ENCODE measurements around the gene MPZL3. TPM values are rescaled to one million over a fixed set of nuclear protein-coding genes. Genes with fewer than 3 reads are reported as not detected.

The MPZL3 gene
- polyA plus RNA-seq, 2 of the 4 experiments (the other 2 are of a cell fraction) = 0.34 to 1.0 TPM

DNA sequence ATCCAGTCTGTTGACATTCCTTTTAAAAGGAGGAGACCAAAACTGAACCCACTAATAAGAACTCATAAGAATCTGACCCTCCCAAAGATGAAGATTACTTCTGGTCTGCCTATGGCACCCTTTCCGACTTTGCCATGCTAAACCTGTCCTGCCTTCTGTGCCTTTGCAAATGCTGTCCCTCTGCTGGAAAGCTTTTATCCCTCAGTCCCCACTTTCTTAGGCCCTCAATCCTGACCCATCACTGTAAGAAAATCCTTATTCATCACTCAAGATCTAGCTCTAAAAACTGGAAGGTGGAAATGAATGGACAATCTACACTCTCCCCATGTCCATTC, 10.4 kb downstream of the MPZL3 start:
- no peak for ATAC-seq
- Histone ChIP-seq H3K27ac (no peak overlapping the region), H3K4me3 (no peak overlapping the region), H3K4me2 (no peak overlapping the region), H3K4me1 (no peaks in the 10 kb centered on the region), H3K9me3 (no peaks in the 10 kb centered on the region)
- TF ChIP-seq, protein P1, sequence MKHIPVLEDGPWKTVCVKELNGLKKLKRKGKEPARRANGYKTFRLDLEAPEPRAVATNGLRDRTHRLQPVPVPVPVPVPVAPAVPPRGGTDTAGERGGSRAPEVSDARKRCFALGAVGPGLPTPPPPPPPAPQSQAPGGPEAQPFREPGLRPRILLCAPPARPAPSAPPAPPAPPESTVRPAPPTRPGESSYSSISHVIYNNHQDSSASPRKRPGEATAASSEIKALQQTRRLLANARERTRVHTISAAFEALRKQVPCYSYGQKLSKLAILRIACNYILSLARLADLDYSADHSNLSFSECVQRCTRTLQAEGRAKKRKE (CRISPR knock-in tag; IDR thresholded peaks at IDR 0.05; ENCODE audit: low read depth) = no peak
- no peak for TF ChIP-seq MAZ (IDR thresholded peaks at IDR 0.05; ENCODE audit: borderline replicate concordance, low read depth, low read length)
- no peak for TF ChIP-seq ZNF302 (CRISPR knock-in tag; IDR thresholded peaks at IDR 0.05)
- TF ChIP-seq, protein P2, sequence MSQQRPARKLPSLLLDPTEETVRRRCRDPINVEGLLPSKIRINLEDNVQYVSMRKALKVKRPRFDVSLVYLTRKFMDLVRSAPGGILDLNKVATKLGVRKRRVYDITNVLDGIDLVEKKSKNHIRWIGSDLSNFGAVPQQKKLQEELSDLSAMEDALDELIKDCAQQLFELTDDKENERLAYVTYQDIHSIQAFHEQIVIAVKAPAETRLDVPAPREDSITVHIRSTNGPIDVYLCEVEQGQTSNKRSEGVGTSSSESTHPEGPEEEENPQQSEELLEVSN (IDR thresholded peaks at IDR 0.05; ENCODE audit: borderline replicate concordance, low read depth) = no peak
- no peak for TF ChIP-seq ZC3H11A (IDR thresholded peaks at IDR 0.05)
- 53% methylated on average over 1 of the region's 1 CpG for whole genome bisulfite sequencing (ENCODE audit: missing lambda C conversion rate)
- no peak for FAIRE-seq
- no peak for DNase-seq (ENCODE audit: low read depth in 1 of 2, low spot score in 1 of 2)
- CTCF ChIA-PET = interaction anchor here (0.6 to 1.7 kb wide), 4 partner anchors 9 to 43 kb away, joined by 3 to 4 read pairs (median 4); partner anchors contain the start of gene MPZL3
- POLR2A ChIA-PET = no interaction called here

DNA sequence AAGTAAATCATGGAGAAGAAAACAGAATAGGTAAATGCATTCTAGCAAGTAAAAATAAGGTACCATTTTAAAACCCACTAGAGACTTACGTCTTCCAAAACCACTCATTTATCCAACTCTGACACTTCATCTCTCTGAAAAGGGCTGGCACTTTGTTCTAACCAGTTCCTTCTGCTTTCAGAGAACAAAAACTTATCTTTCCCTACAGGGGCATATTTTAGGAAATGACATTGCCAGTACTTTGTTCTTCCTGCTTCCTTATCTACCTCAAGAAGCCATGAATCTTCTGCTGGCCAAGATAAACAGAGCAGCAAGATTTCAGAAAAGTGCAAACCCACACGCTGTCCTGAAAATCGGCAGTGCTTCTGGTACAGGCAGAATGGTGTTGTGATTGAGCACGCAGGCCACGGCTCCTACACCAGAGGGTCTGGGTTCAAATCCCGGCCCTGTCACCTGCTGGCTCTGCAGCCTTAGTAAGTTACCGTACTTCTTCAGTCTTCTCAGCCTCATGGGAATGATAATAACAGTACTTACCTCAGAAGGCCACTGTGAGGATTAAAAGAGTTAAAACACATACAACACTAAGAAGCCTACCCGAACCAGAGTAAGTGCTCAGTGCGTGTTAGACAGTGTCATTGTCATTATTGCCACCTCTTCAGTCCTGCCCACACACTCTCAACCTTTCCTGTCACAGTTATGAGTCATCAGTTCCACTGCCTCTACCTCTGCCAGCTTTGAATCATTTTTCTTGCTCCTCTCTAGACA, 11.0 kb downstream of the MPZL3 start:
- Histone ChIP-seq H3K4me2 (no peak overlapping the region), H3K9me3 (no peaks in the 10 kb centered on the region), H3K4me3 (no peak overlapping the region), H3K27ac (no peak overlapping the region), H3K4me1 (no peaks in the 10 kb centered on the region)
- WGBS (ENCODE audit: missing lambda C conversion rate) = 56% methylated on average over 9 of the region's 9 CpGs
- FAIRE-seq = no peak
- no peak for TF ChIP-seq BHLHE40 (IDR thresholded peaks at IDR 0.05; ENCODE audit: low read depth, low read length)
- TF ChIP-seq FOSL2 (IDR thresholded peaks at IDR 0.05) = no peak
- TF ChIP-seq FOSL2 (CRISPR knock-in tag; IDR thresholded peaks at IDR 0.05) = peak; percentile 31; the same call in 1 of the 2 replicates
- ATAC-seq = peak in 1 of 2 experiments; percentile 50; a peak in 1 of 6 replicates
- DNase-seq (ENCODE audit: low read depth in 1 of 2, low spot score in 1 of 2) = no peak
- POLR2A ChIA-PET = no interaction called here
- CTCF ChIA-PET = interaction anchor here (0.6 to 1.7 kb wide), 5 partner anchors 8 to 42 kb away, joined by 3 to 4 read pairs (median 3); partner anchors contain the start of gene MPZL3

DNA sequence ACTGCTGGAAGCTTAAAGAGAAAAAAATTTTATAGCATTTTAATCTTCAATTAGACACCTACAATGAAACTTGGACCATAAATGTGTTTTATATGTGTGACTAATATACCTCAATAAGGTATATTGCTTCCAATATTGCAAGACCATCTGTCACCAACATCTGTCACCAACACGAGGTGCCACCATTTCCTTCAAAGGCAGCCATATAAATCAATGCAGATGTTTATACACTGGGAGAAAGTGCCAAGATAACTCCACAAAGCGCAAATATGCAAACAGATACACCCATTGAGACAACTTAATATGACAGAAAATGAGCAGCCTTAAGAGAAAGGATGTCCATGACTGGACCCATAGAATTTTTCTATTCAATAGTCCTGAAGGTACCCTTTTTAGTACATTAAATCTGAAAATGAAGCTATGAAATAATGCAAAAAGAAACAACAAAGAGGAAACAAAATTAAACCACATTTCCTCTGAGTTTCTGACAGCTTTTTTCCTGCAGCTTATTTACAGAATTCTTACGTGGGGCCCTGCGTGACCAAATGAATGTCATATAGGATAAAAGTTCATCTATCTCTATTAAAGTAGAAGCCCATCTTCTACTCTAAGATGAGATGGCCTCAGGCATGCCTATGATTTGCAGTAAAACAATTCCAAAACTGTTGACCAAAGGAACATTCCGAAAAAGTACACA, 12.5 kb downstream of the MPZL3 start:
- WGBS (ENCODE audit: missing lambda C conversion rate) = 52% methylated on average over 5 of the region's 5 CpGs
- TF ChIP-seq, protein P3, sequence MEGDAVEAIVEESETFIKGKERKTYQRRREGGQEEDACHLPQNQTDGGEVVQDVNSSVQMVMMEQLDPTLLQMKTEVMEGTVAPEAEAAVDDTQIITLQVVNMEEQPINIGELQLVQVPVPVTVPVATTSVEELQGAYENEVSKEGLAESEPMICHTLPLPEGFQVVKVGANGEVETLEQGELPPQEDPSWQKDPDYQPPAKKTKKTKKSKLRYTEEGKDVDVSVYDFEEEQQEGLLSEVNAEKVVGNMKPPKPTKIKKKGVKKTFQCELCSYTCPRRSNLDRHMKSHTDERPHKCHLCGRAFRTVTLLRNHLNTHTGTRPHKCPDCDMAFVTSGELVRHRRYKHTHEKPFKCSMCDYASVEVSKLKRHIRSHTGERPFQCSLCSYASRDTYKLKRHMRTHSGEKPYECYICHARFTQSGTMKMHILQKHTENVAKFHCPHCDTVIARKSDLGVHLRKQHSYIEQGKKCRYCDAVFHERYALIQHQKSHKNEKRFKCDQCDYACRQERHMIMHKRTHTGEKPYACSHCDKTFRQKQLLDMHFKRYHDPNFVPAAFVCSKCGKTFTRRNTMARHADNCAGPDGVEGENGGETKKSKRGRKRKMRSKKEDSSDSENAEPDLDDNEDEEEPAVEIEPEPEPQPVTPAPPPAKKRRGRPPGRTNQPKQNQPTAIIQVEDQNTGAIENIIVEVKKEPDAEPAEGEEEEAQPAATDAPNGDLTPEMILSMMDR (IDR thresholded peaks at IDR 0.05) = no peak
- TF ChIP-seq JUNB (IDR thresholded peaks at IDR 0.05) = no peak
- DNase-seq (ENCODE audit: low read depth in 1 of 2, low spot score in 1 of 2) (no peak), FAIRE-seq (no peak), ATAC-seq (no peak)
- no peak overlapping the region for H3K27ac ChIP-seq
- ChIA-PET POLR2A (no interaction called here), CTCF (interaction anchor here (0.6 to 1.3 kb wide), 2 partner anchors 68 to 102 kb away, joined by 3 to 4 read pairs; no protein-coding TSS in a partner anchor)
- no peaks in the 10 kb centered on the region for H3K9me3 ChIP-seq
- H3K4me1 ChIP-seq = no peaks in the 10 kb centered on the region
- no peak overlapping the region for H3K4me3 ChIP-seq
- no peak overlapping the region for H3K4me2 ChIP-seq

DNA sequence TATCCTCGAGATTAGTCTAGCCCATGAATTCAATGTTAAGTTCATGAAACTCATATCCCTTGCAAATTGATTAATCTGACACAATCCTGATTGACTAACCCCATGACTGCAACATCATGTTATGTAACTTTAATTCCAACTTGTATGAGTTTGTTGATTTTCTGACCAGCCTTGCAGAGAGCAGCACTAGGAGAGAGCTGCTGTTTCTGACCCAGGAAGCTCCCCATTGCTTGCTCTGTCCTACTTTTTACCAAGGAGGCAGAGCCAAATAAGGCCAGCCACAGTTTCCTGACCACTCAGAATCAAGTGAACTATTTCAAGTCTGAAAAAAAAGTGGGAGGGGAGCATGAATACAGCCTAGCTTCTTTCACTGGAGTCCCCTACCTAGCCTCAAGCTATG, 13.2 kb downstream of the MPZL3 start:
- DNase-seq (ENCODE audit: low read depth in 1 of 2, low spot score in 1 of 2) (no peak), FAIRE-seq (no peak), ATAC-seq (no peak)
- H3K9me3 ChIP-seq = no peaks in the 10 kb centered on the region
- POLR2A ChIA-PET = no interaction called here
- CTCF ChIA-PET = interaction anchor here (0.6 to 1.3 kb wide), 2 partner anchors 67 to 103 kb away, joined by 3 to 4 read pairs; no protein-coding TSS in a partner anchor
- H3K27ac ChIP-seq = no peak overlapping the region
- H3K4me1 ChIP-seq = no peaks in the 10 kb centered on the region
- TF ChIP-seq, protein P4, sequence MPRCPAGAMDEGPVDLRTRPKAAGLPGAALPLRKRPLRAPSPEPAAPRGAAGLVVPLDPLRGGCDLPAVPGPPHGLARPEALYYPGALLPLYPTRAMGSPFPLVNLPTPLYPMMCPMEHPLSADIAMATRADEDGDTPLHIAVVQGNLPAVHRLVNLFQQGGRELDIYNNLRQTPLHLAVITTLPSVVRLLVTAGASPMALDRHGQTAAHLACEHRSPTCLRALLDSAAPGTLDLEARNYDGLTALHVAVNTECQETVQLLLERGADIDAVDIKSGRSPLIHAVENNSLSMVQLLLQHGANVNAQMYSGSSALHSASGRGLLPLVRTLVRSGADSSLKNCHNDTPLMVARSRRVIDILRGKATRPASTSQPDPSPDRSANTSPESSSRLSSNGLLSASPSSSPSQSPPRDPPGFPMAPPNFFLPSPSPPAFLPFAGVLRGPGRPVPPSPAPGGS (IDR thresholded peaks at IDR 0.05) = no peak
- TF ChIP-seq RCOR1 (IDR thresholded peaks at IDR 0.05; ENCODE audit: low read depth, low read length) (no peak), RAD21 (conservative IDR thresholded peaks at IDR 0.05 in 1 of 2, IDR thresholded peaks at IDR 0.05 in 1 of 2) (no peak), EHF (CRISPR knock-in tag; IDR thresholded peaks at IDR 0.05) (no peak), ZFP36 (IDR thresholded peaks at IDR 0.05; ENCODE audit: borderline replicate concordance, partially characterized antibody) (no peak), ZSCAN20 (CRISPR knock-in tag; IDR thresholded peaks at IDR 0.05) (no peak)
- TF ChIP-seq, protein P5, sequence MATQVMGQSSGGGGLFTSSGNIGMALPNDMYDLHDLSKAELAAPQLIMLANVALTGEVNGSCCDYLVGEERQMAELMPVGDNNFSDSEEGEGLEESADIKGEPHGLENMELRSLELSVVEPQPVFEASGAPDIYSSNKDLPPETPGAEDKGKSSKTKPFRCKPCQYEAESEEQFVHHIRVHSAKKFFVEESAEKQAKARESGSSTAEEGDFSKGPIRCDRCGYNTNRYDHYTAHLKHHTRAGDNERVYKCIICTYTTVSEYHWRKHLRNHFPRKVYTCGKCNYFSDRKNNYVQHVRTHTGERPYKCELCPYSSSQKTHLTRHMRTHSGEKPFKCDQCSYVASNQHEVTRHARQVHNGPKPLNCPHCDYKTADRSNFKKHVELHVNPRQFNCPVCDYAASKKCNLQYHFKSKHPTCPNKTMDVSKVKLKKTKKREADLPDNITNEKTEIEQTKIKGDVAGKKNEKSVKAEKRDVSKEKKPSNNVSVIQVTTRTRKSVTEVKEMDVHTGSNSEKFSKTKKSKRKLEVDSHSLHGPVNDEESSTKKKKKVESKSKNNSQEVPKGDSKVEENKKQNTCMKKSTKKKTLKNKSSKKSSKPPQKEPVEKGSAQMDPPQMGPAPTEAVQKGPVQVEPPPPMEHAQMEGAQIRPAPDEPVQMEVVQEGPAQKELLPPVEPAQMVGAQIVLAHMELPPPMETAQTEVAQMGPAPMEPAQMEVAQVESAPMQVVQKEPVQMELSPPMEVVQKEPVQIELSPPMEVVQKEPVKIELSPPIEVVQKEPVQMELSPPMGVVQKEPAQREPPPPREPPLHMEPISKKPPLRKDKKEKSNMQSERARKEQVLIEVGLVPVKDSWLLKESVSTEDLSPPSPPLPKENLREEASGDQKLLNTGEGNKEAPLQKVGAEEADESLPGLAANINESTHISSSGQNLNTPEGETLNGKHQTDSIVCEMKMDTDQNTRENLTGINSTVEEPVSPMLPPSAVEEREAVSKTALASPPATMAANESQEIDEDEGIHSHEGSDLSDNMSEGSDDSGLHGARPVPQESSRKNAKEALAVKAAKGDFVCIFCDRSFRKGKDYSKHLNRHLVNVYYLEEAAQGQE (IDR thresholded peaks at IDR 0.05) = no peak
- TF ChIP-seq, protein P6, sequence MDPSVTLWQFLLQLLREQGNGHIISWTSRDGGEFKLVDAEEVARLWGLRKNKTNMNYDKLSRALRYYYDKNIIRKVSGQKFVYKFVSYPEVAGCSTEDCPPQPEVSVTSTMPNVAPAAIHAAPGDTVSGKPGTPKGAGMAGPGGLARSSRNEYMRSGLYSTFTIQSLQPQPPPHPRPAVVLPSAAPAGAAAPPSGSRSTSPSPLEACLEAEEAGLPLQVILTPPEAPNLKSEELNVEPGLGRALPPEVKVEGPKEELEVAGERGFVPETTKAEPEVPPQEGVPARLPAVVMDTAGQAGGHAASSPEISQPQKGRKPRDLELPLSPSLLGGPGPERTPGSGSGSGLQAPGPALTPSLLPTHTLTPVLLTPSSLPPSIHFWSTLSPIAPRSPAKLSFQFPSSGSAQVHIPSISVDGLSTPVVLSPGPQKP (IDR thresholded peaks at IDR 0.05; ENCODE audit: low read depth, low read length) = no peak
- no peak overlapping the region for H3K4me3 ChIP-seq
- H3K4me2 ChIP-seq = no peak overlapping the region
- WGBS (ENCODE audit: missing lambda C conversion rate) = 45% methylated on average over 1 of the region's 1 CpG

Data from A549 (cell line).